RKO (cell line): ENCODE measurements around the gene MMP23B.
"Not testable (repeated sequence)": the region's sequence is repeated elsewhere in the genome, so short reads cannot be mapped to it uniquely, and the experiment has no call there.

ENCODE experiments used
- DNase-seq: peaks from one replicate; pipeline ENCODE4 v3.0.0-alpha.2; 2016; ENCODE audit warnings: low spot score

MMP23B gene

DNA sequence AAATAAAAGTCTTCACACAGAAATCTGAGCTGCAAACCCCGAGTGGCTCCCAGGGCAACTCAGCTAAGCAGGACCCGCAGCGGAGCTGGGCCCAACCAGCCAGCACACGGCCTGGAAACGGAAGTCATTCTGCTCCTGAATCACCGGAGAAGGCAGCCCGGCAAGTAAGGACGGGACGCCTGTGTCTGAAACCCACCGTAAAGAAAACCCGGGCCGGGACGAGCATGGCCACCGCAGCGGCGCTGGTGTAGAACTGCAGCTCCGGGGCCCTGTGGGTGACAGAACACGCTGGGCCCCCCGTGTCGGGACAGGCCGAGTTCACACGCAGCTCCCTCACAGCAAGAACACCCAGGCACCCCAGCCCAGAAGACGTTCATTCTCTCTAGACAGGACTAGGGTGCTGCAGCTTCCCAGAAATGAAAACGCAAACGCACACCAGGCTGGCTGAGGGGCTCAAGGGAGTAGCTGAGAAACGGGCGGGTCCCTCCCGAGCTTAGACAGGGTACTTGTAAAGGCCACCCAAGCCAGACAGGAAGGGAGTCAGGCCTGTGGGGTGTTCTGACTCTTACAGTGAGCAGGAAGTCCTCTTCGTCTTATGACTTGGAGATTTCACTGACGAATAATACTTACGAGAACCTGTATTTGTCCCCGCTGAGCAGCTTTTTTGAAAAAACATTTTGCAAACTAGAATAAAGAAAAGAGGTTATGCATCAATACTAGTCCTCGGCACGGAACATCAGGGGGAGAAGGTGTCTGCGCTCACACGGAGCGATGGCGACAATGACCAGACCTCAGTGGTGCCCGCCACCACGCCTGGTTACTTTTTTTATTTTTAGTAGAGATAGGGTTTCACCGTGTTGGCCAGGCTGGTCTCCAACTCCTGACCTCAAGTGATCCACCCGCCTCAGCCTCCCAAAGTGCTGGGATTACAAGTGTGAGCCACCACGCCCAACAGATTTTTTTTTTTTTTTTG lies 37.8 kb downstream of the MMP23B start:
- no peak for DNase-seq

DNA sequence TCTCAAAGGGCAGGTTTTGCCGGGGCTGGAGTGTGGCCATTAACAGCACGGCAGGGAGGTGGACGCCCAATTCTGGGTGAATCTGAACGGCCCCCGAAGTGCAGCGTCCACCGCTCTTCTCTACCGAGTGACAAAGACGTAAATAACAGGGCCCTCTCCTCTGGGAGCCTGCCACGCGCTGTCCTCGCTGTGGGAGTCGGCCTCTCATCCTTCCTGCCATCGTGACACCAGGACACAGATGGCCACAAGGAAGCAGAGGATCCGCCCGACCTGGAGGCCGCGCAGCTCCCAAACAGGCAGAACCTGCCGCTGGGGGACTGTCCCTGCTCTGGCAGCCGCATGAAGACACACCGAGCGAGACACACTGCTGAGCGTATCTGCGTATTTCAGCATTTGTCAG lies 38.9 kb downstream of the MMP23B start:
- no peak for DNase-seq

DNA sequence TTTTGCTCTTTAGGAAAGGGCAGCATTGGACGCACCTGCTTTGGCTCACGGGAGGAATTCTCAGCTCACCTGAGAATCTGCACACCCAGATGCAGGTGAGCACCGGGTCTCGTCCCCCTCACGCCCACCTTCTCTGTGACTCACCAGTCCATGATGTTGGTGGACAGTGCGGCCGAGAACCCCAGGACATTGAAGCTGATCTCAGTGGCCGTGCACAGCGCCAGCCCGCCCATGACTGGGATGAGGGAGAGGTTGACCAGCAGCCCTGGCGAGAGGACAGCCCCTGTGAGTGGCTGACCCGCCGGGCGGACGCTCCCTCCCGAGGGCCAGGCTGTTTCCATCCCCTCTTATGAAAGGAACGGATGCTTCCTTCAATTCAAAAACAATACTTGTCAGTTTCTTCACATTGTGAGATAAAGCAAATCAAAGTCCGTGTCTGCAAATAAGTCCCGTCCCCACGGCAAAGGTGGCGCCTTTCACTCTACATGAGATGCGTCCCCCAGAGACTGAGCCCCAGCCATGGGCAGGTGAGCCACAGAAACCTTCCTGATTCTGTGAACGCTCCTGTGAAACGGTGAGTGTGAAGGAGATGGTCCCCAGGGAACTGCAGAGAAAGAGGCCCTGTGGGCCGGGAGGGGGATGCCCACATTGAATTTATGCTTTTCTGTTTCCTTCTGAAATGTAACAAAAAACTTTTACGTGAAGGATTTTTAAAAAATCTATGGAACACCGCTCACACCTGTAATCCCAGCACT lies 39.6 kb downstream of the MMP23B start:
- DNase-seq: no peak

DNA sequence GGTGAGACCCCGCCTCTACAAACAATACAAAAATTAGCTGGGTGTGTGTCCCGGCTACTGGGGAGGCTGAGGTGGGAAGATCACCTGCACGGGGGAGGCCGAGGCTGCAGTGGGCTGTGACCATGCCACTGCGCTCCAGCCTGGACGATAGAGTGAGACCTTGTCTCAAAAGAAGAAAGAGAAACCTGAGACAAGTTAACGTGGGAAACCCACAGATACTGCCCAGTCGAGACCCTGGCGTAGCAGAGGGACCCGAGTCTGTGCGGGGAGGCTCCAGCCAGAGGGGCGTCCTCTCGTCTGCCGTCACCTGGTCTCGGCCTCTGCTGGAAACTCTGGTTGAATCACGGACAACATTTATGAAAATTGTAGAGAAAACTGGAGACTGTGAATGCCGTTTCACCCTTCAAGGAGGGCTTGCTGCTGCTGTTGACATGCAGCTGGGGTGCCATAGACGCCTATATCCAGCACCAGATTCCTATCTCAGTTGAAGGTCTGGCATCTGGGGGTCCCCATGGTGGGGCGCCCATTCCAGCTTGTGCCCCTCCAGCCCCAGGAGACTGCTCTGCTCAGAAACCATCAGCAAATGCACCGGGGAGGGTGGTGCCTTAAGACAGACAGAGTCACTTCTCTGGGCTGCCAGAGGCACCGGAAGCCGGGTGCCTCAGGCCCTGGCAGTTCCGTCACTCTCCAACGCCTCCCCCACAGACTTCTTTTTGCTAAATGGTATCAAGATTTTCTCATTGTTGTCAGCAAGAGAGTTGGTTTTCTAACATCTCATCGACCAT lies 40.4 kb downstream of the MMP23B start:
- no peak for DNase-seq

DNA sequence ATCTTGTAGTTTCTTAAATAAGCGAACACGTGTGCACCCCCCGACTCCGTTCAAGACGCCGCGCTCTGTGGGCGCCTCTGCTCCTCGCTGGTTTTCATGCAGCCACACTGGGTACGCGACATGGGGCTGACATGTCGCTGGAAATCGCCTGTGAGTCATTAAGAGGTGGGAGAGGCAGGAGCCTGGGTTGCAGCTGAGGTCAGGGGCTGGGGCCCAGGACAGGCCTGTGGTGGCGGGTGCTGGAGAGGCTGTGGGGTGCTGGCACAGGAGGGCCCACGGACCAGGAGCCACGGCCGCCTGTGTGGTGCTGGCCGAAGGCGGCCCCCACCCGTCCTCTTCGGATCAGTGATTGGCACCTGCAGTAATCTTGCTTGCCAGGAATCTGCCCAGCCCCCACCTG lies 42.8 kb downstream of the MMP23B start:
- DNase-seq: not testable (repeated sequence)

DNA sequence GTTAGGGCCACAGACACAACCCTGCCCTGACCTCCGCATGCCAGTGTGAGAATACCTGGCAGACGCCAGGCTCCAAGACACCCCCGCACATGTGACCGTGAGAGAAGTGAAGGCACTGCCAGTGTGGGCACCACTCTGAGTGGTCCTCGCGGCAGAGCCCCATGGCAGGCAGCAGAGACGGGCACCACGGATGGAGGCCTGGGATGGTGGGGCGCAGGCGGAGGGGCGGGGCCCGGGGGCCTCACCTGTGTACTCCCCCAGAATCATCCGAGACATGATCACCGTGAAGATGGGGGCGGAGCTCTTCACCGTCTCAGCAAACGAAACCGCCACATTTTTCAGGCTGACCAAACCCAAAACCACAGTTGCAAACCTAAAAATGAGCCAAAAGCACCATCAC lies 43.2 kb downstream of the MMP23B start:
- DNase-seq: not testable (repeated sequence)

DNA sequence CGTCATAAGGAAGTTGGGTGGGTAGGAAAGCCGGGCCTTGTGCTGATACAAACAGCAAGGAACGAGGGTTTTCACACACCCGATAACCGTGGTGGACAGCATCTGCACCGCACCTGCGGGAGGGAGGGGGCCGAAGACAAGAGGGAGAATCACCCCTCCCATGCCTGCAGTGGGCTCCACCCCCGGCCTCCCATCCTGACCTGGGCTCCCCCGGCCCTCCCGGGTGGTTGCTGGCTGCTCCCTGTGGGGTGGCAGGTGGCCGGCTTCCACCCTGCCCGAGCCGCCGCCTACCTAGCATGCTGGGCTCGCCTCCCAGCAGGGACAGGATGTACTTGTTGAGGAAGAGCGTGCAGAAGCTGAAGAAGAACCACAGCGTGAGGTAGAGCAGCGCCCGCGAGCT lies 44.1 kb downstream of the MMP23B start:
- DNase-seq: not testable (repeated sequence)

DNA sequence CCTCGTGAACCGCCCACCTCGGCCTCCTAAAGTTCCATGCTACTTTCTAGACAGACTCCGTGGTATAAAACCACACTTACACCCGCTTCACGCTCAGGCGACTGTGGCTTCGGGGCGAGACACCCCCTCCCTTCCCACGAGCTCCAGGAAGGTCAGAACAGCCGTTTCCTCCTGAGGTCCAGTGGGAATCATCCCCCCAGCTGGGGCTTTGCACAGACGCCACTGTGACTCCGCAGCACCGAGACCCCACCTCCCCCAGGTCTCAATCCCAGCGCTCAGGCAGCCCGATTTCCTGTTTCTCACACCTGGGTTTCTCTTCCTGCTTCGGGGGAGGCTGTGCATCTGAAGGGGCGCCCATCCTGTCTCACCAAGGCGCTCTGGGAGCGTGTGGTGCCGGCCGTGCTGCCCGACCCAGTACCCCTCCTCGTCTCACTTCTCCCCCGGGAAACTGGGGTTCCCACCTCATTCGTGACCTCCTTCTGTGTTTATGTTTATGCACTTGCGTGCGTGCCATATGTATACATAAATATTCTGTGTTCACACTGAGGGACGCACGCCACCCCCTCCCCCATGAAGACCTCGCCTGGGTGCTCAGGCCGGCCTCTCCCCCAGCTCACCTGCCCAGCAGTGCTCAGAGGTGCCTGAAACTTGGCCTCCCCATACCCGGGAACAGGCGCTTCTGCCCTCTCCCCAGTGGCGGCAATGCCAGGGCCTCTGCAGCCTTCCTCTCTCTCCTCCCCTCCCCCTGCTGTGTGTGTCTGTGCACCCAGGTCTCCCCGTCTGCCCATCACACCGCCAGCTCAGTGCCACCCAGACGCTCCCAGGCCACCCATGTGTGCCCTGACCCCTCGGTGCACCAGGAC lies 46.0 kb downstream of the MMP23B start:
- no peak for DNase-seq

DNA sequence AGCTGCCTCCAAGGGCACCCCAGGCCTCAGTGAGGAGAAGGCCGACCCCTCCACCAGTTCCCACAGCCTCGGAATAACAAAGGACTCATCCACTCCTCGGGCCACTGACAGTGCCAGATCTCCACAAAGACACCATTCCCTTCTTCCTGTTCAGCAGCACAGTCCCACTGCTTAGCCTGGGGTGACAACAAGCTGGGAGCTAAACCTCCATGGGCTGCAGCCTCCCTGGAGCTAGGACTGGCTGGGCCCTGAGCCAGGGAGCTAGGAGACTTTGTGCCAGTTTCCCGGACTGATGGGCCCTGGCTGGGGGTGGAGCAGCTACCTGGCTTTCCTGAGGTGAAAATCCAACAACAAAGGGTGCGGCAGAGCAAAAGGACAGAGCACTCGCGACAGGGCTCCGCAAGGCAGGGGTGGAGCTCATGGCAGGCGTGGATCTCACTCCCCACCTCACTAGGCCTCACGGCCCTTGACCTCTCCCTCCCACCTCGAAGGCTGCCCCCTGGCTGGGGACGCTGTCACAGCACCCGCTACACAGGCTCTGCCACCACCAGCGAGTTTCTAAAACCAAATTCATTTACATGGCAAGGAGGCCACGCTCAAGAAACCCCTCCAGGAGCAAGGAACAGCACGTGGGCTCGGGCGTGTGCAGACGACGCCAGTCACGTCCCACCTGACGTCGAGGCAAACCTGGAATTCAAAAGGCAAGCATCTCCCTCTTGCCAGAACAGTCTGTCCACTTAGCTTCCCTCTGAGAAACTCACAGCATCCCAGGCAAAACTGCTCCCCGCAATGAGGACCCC lies 46.8 kb downstream of the MMP23B start:
- no peak for DNase-seq

DNA sequence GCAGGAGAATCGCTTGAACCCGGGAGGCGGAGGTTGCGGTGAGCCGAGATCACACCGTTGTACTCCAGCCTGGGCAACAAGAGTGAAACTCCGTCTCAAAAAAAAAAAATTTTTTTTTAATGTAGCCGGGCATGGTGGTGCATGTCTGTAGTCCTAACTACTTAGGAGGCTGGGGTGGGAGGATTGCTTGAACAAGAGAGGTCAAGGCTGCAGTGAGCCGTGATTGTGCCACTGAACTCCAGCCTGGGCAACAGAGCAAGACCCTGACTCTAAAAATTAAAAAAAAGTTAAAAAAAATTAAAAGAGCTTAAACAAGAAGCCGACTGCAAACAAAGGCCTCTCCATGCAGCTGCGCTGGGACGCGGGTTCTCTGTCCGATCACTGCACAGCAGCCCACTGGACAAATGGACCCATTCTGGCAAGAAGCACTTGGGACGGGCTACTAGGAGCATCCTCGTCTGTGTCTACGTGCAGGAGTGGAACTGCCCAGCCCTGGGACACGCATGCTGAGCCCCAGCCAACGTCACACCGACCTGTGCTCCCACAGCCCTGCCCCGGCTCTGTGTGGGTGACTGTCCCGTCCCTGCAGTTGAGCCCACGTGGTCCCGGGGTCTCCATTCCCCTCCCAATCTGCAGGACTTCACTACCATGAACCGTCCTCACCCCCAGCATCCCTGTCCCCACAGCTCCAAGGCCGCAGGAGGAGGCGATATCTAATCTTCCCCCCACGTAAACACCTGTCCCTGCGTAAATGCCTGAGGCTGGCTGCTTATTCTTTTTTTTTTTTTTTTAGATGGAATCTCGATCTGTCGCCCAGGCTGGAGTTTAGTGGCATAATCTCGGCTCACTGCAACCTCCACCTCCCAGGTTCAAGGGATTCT lies 48.3 kb downstream of the MMP23B start:
- no peak for DNase-seq

DNA sequence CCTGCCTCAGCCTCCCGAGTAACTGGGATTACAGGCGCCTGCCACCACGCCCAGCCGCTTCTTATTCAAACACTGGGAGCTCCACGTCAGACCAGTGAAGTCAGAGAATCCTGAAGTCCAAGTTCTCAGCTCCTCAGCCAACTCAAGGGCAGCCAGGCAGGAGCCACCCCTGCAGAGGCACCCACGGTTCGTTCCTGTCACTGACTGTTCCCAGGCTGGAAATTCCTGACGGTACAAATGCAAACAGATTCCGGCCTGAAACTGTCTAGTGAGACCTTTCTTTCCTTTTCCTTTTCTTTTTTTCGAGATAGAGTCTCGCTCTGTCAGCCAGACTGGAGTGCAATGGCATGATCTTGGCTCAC lies 48.9 kb downstream of the MMP23B start:
- DNase-seq: no peak

DNA sequence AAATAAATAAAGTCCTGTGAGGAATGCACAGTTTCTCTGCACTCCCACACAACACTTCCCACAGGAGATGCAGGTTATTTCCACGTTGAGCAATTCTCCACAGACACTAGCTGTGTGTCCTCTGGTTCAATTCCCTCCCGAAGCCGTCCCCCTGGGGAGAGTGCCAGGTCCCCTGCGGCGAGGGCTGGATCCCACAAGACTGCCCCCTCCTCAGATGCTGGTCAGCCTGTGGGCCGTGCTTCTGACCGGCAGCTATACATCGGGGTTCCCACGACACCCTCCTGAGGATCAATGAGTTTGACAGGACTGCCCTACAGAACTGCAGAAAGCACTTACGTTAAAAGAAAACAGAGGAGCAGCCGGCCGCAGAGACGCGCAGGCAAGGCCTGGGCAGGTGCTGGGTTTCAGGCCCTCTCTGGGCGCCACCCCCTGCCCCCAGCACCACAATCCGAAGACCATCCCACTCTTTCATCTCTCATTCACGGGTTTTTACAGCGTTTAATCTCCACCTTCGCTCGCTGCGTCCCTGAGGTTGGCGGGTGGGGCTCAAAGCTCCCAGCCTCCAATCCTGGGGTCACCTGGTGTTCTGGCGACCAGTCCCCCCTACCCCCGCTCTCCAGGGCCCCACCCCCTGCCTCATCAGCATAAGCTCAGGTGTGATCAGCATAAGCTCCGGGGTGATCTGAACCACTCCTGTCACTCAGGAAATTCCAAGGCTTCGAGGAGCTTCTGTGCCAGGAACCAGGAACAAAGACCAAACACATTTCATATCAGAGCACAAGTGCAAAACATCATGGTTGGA lies 51.3 kb downstream of the MMP23B start:
- no peak for DNase-seq
